ENCODE results near the gene IFNGR2. TPM values are rescaled to one million over a fixed set of nuclear protein-coding genes. Genes with fewer than 3 reads are reported as not detected.
A peak's percentile ranks its signal among the peaks of the same experiment; 100 is the strongest.
"Not testable (repeated sequence)": the region's sequence is repeated elsewhere in the genome, so short reads cannot be mapped to it uniquely, and the experiment has no call there.

The IFNGR2 gene
- total RNA-seq, 4 donors from 2014 or later = 47.0 to 75.5 (median 61.0) TPM

- H3K27me3 ChIP-seq = no peaks in the 10 kb centered on the region
- TF ChIP-seq EP300 (IDR thresholded peaks at IDR 0.05) = no peak
- TF ChIP-seq CTCF (IDR thresholded peaks at IDR 0.05) = no peak
- no peak for TF ChIP-seq POLR2A (IDR thresholded peaks at IDR 0.05)
- no peak for TF ChIP-seq POLR2AphosphoS5 (IDR thresholded peaks at IDR 0.05)
- peaks cover 62% of the 10 kb centered on the region for H3K36me3 ChIP-seq
- peaks cover 35% of the 10 kb centered on the region for H3K4me1 ChIP-seq
- 66% methylated on average over 6 of the region's 6 CpGs for WGBS
- H3K9me3 ChIP-seq = no peaks in the 10 kb centered on the region
- no peak overlapping the region for H3K4me3 ChIP-seq
- no peak overlapping the region for H3K27ac ChIP-seq
- DNase-seq (ENCODE audit: low spot score in 2 of 2) = no peak
Measured at GRCh38 chr21:33437140-33437539, 33.9 kb downstream of the IFNGR2 start.

DNA sequence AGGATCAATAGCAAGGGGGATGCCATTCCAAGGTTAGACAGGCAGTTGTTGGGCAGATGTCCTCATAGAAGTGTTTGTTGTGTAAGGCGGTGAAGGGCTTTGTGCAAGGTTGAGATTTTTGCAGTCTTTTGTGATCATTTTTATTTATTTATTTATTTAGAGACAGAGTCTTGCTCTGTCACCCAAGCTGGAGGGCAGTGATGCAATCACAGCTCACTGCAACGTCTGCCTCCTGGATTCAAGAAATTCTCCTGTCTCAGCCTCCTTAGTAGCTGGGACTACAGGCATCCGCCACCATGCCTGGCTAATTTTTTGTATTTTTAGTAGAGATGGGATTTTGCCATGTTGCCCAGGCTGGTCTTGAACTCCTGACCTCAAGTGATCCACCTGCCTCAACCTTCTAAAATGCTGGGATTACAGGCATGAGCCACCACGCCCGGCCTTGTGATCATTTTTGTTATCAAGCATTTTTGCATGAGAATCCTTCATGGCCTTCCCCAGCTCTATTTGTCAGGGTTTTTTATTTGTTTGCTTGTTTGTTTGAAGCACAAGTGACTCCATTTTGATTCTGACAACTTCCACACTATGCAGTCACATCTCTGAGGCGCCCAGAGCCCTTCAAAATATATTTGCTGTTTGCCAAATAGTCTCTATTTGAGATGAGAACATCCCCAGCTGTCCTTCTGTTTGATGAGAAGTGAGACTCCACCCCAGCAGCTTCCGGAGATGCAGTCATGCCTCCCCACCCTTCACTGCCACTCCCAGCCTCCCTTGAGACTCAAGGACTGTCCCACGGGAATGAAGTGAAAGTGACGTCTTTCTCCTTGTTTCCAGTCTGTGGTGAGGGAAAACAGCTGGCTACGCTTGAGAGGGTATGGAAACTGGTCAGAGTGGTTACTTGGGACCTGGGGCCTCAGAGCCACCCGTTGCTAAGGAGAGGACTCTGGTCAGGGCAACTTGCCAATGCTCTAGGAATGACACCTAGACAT lies 38.6 kb downstream of the IFNGR2 start:
- Histone ChIP-seq H3K4me3 (no peak overlapping the region), H3K9me3 (no peaks in the 10 kb centered on the region), H3K36me3 (peaks cover 31% of the 10 kb centered on the region), H3K27ac (peak overlapping the region; percentile 26), H3K27me3 (no peaks in the 10 kb centered on the region), H3K4me1 (peaks cover 10% of the 10 kb centered on the region)
- no peak for TF ChIP-seq EP300 (IDR thresholded peaks at IDR 0.05)
- DNase-seq (ENCODE audit: low spot score in 2 of 2) = no peak
- WGBS = 53% methylated on average over 11 of the region's 11 CpGs

DNA sequence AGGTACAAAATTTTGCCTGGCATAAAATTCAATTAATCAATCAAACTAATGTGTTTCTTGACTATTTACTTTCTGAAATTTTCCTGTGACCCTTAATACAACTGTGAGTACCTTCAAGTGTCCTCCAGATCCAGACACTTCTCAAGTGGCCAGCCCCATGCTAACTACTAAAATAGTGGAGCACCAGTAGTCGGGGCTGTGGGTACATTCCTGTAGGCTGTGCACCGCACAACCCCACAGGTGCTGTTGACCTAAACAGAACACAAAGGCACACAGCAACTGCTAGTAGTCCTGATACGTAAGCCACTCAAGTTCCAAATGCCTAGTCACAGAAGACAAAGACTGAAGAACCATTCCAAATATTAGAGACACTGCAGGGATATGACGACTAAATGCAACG lies 40.0 kb downstream of the IFNGR2 start:
- no peaks in the 10 kb centered on the region for H3K27me3 ChIP-seq
- no peak overlapping the region for H3K27ac ChIP-seq
- DNase-seq (ENCODE audit: low spot score in 2 of 2) = no peak
- 89% methylated on average over 5 of the region's 5 CpGs for WGBS
- peaks cover 10% of the 10 kb centered on the region for H3K4me1 ChIP-seq
- no peak overlapping the region for H3K4me3 ChIP-seq
- H3K36me3 ChIP-seq = peaks cover 20% of the 10 kb centered on the region
- no peak for TF ChIP-seq CTCF (IDR thresholded peaks at IDR 0.05)
- no peak for TF ChIP-seq EP300 (IDR thresholded peaks at IDR 0.05)
- TF ChIP-seq POLR2AphosphoS5 (IDR thresholded peaks at IDR 0.05) = no peak
- no peak for TF ChIP-seq POLR2A (IDR thresholded peaks at IDR 0.05)
- H3K9me3 ChIP-seq = no peaks in the 10 kb centered on the region

- DNase-seq (ENCODE audit: low spot score in 2 of 2) = no peak
- Histone ChIP-seq H3K4me3 (no peak overlapping the region), H3K27me3 (no peaks in the 10 kb centered on the region), H3K9me3 (no peaks in the 10 kb centered on the region), H3K27ac (no peak overlapping the region), H3K4me1 (peaks cover 10% of the 10 kb centered on the region), H3K36me3 (peaks cover 16% of the 10 kb centered on the region)
- TF ChIP-seq POLR2A (IDR thresholded peaks at IDR 0.05) = no peak
- no peak for TF ChIP-seq POLR2AphosphoS5 (IDR thresholded peaks at IDR 0.05)
- no peak for TF ChIP-seq EP300 (IDR thresholded peaks at IDR 0.05)
- TF ChIP-seq CTCF (IDR thresholded peaks at IDR 0.05) = no peak
- WGBS = 44% methylated on average over 2 of the region's 2 CpGs
Measured at GRCh38 chr21:33444499-33444898, 41.3 kb downstream of the IFNGR2 start.

- H3K27me3 ChIP-seq; H3K27ac ChIP-seq; H3K4me3 ChIP-seq; DNase-seq (ENCODE audit: low spot score in 2 of 2); H3K9me3 ChIP-seq; H3K4me1 ChIP-seq: not testable (repeated sequence)
- H3K36me3 ChIP-seq = peaks cover 18% of the 10 kb centered on the region
- WGBS = 92% methylated on average over 6 of the region's 6 CpGs
Measured at GRCh38 chr21:33446620-33447019, 43.4 kb downstream of the IFNGR2 start.

GRCh38 chr21:33449616-33450015 lies 46.4 kb downstream of the IFNGR2 start:
- Histone ChIP-seq H3K27me3 (no peaks in the 10 kb centered on the region), H3K27ac (no peak overlapping the region), H3K4me3 (no peak overlapping the region), H3K9me3 (no peaks in the 10 kb centered on the region), H3K36me3 (peaks cover 17% of the 10 kb centered on the region), H3K4me1 (no peaks in the 10 kb centered on the region)
- WGBS = 79% methylated on average over 4 of the region's 4 CpGs
- TF ChIP-seq CTCF (IDR thresholded peaks at IDR 0.05) = no peak
- TF ChIP-seq POLR2A (IDR thresholded peaks at IDR 0.05) = no peak
- DNase-seq (ENCODE audit: low spot score in 2 of 2) = no peak
